ENCODE data around the gene MORN4. TPM values are rescaled to one million over a fixed set of nuclear protein-coding genes. Genes with fewer than 3 reads are reported as not detected.

MORN4 gene
- 15.5 TPM for polyA plus RNA-seq (2012; ENCODE audit: insufficient read depth, insufficient read length, low read depth)

GRCh38 chr10:97632949-97633884 lies at the start of gene MORN4:
Gene MORN4 (minus strand): TSS chr10:97633500. CDS start chr10:97619653, 13,847 bp downstream.
- Histone ChIP-seq H3K27me3 (no peaks in the 10 kb centered on the region), H3K4me1 (no peaks in the 10 kb centered on the region), H3K4me3 (ENCODE audit: low read depth, low read length) (peak within 1 kb of the TSS; percentile 86), H3K36me3 (no peaks in the 10 kb centered on the region), H3K9me3 (no peaks in the 10 kb centered on the region)
- no peak for TF ChIP-seq CTCF (IDR thresholded peaks at IDR 0.05; ENCODE audit: low read depth, low read length)
- DNase-seq: peak; percentile 94

- Histone ChIP-seq H3K9me3 (no peaks in the 10 kb centered on the region), H3K27me3 (no peaks in the 10 kb centered on the region), H3K4me1 (peaks cover 5% of the 10 kb centered on the region), H3K4me3 (ENCODE audit: low read depth, low read length) (no peak overlapping the region), H3K36me3 (peaks cover 7% of the 10 kb centered on the region)
- no peak for TF ChIP-seq CTCF (IDR thresholded peaks at IDR 0.05; ENCODE audit: low read depth, low read length)
- DNase-seq: no peak
Measured at GRCh38 chr10:97682042-97682441, 48.7 kb upstream of the MORN4 start.

GRCh38 chr10:97679594-97679993 lies 46.3 kb upstream of the MORN4 start:
- no peak overlapping the region for H3K4me3 ChIP-seq (ENCODE audit: low read depth, low read length)
- no peak for DNase-seq
- H3K36me3 ChIP-seq: peaks cover 26% of the 10 kb centered on the region
- H3K4me1 ChIP-seq: peaks cover 9% of the 10 kb centered on the region
- TF ChIP-seq CTCF (IDR thresholded peaks at IDR 0.05; ENCODE audit: low read depth, low read length): no peak
- H3K27me3 ChIP-seq: no peaks in the 10 kb centered on the region
- no peaks in the 10 kb centered on the region for H3K9me3 ChIP-seq

GRCh38 chr10:97676770-97677581 lies 43.7 kb upstream of the MORN4 start:
- no peaks in the 10 kb centered on the region for H3K27me3 ChIP-seq
- peak; percentile 88 for TF ChIP-seq CTCF (IDR thresholded peaks at IDR 0.05; ENCODE audit: low read depth, low read length)
- H3K9me3 ChIP-seq: no peaks in the 10 kb centered on the region
- no peak overlapping the region for H3K4me3 ChIP-seq (ENCODE audit: low read depth, low read length)
- H3K4me1 ChIP-seq: peaks cover 20% of the 10 kb centered on the region
- DNase-seq: peak; percentile 38
- peaks cover 42% of the 10 kb centered on the region for H3K36me3 ChIP-seq

GRCh38 chr10:97675222-97675621 lies 41.9 kb upstream of the MORN4 start:
- H3K4me1 ChIP-seq: peaks cover 20% of the 10 kb centered on the region
- H3K36me3 ChIP-seq: peaks cover 46% of the 10 kb centered on the region
- no peaks in the 10 kb centered on the region for H3K9me3 ChIP-seq
- no peak for DNase-seq
- H3K4me3 ChIP-seq (ENCODE audit: low read depth, low read length): no peak overlapping the region
- no peak for TF ChIP-seq CTCF (IDR thresholded peaks at IDR 0.05; ENCODE audit: low read depth, low read length)
- H3K27me3 ChIP-seq: no peaks in the 10 kb centered on the region

Data from BE2C (cell line).